K562 (cell line): ENCODE measurements around the gene SSU72. TPM values are rescaled to one million over a fixed set of nuclear protein-coding genes. Genes with fewer than 3 reads are reported as not detected.

ENCODE experiments used
- ATAC-seq: fragments of 200-7000 bp; cut with Tn5 transposase; 3 replicates; pipeline ENCODE4 v1.9.1; 2020; ENCODE audit warnings: moderate library complexity
- BruUV-seq: library from RNA; stranded (reverse); fragments of 400-500 nt; replicated peaks from 2 replicates; lab custom pipeline; 2021; lab: Mats Ljungman, UMichigan
- CTCF ChIA-PET: fragments of 300-600 bp; formaldehyde crosslinking; extraction: SDS; loops from one replicate; lab custom pipeline; 2021; ENCODE audit warnings: low intra/inter-chr PET ratio; lab: Yijun Ruan, JAX
- POLR2A ChIA-PET: fragments of 300-600, 350-650 bp; sonication (Branson Sonifier 250); formaldehyde crosslinking; extraction: SDS; loops from one replicate; lab custom pipeline; 2021; ENCODE audit warnings: antibody characterized with exemption, inconsistent platforms; lab: Yijun Ruan, JAX
- DNase-seq, 4 experiments: peaks; one replicate each; pipeline versions ENCODE4 v3.0.0 to v3.0.0-alpha.2; 2011 to 2018; ENCODE audit warnings: low spot score in 3 of 4, mixed read lengths in 3 of 4; ENCODE audit errors: extremely low read depth in 1 of 4
- FAIRE-seq: peaks from 2 replicates; lab custom pipeline; 2011; peaks lifted over from hg19 to GRCh38; lab: Jason Lieb, UNC
- H2AFZ ChIP-seq: 2 replicates; pipeline ENCODE4 v1.6.0; 2011; ENCODE audit warnings: low read depth, low read length, control low read depth, inconsistent platforms
- H3K27ac ChIP-seq: fragments of 200-600 bp; 3 replicates; pipeline ENCODE4 v1.8.0; 2011; ENCODE audit warnings: low read depth, mild to moderate bottlenecking, control low read depth, inconsistent platforms, low read length, moderate library complexity, mixed read lengths; ENCODE audit errors: extremely low read depth
- H3K27me3 ChIP-seq, 2 experiments: fragments of 300-600 bp in 1 of 2; 2 replicates in 1 of 2; 3 replicates in 1 of 2; pipeline versions ENCODE4 v1.6.0 to v1.8.0; 2011; ENCODE audit warnings: inconsistent platforms in 2 of 2, low read length in 2 of 2, mild to moderate bottlenecking in 1 of 2, mixed read lengths in 1 of 2, moderate library complexity in 1 of 2; ENCODE audit not compliant: control insufficient read depth in 2 of 2, insufficient read depth in 2 of 2
- H3K36me3 ChIP-seq: fragments of 300-600 bp; 3 replicates; pipeline ENCODE4 v1.8.0; 2011; ENCODE audit warnings: mild to moderate bottlenecking, low read length, inconsistent platforms; ENCODE audit not compliant: control insufficient read depth, insufficient read depth
- H3K4me1 ChIP-seq, 2 experiments: fragments of 200-600 bp in 1 of 2; replicated peaks in 1 of 2; 2 replicates in 1 of 2; 3 replicates in 1 of 2; pipeline versions ENCODE4 v1.5.1 to v1.8.0; 2011; ENCODE audit warnings: inconsistent platforms in 2 of 2, low read length in 2 of 2, mild to moderate bottlenecking in 1 of 2, mixed read lengths in 1 of 2, moderate library complexity in 1 of 2; ENCODE audit not compliant: control insufficient read depth in 2 of 2, insufficient read depth in 2 of 2
- H3K4me2 ChIP-seq: 2 replicates; pipeline ENCODE4 v1.6.1; 2011; ENCODE audit warnings: low read length, control low read depth, inconsistent platforms, mixed read lengths; ENCODE audit not compliant: insufficient read depth
- H3K4me3 ChIP-seq: fragments of 200-600 bp; sonication (generic), shearing (Covaris generic); 2 replicates; pipeline ENCODE4 v1.5.1; 2016; ENCODE audit warnings: control low read depth, inconsistent platforms
- H3K79me2 ChIP-seq: fragments of 200-600 bp; 3 replicates; pipeline ENCODE4 v1.8.0; 2011; ENCODE audit warnings: low read length, inconsistent platforms; ENCODE audit not compliant: control insufficient read depth, insufficient read depth
- H3K9ac ChIP-seq, 2 experiments: 2 replicates each; pipeline versions ENCODE4 v1.6.0 to v1.6.1; 2011; ENCODE audit warnings: low read depth in 2 of 2, low read length in 2 of 2, control low read depth in 1 of 2, inconsistent platforms in 1 of 2, mild to moderate bottlenecking in 1 of 2, mixed read lengths in 1 of 2; ENCODE audit not compliant: insufficient read depth in 1 of 2
- H3K9me1 ChIP-seq: one replicate; pipeline ENCODE4 v1.6.0; 2011; ENCODE audit warnings: inconsistent platforms, mild to moderate bottlenecking, low read length, moderate library complexity; ENCODE audit not compliant: control insufficient read depth, insufficient read depth
- H3K9me3 ChIP-seq: replicated peaks from 2 replicates; pipeline ENCODE4 v1.5.1; 2011; ENCODE audit warnings: low read depth, low read length, inconsistent platforms; ENCODE audit not compliant: control insufficient read depth, insufficient read depth
- H4K20me1 ChIP-seq: replicated peaks from 2 replicates; pipeline ENCODE4 v1.6.1; 2011; ENCODE audit warnings: low read length, inconsistent platforms, mixed read lengths; ENCODE audit not compliant: control insufficient read depth, insufficient read depth
- ATF1 ChIP-seq, 2 experiments: fragments of 450-650 bp in 1 of 2; IDR thresholded peaks; 2 replicates each; pipeline ENCODE4 v1.6.1; 2016; ENCODE audit warnings: missing compliant biosample characterization in 1 of 2, missing genetic modification characterization in 1 of 2
- BMI1 ChIP-seq: fragments of 150-350 bp; IDR thresholded peaks from 2 replicates; pipeline ENCODE4 v1.6.1; 2014; ENCODE audit warnings: low read length
- CHD4 ChIP-seq: fragments of 200-600 bp; sonication (generic); IDR thresholded peaks from 3 replicates; pipeline ENCODE4 v1.6.1; 2012; ENCODE audit warnings: low read depth, mild to moderate bottlenecking, mixed read lengths, low read length, inconsistent platforms; ENCODE audit not compliant: insufficient read depth, insufficient replicate concordance, poor library complexity, severe bottlenecking
- HDAC8 ChIP-seq: fragments of 450-650 bp; IDR thresholded peaks from 2 replicates; pipeline ENCODE4 v1.6.1; 2016; ENCODE audit warnings: mild to moderate bottlenecking, missing genetic modification characterization, moderate library complexity, missing compliant biosample characterization
- MCM7 ChIP-seq, 2 experiments: fragments of 450-650 bp; IDR thresholded peaks; 2 replicates each; pipeline ENCODE4 v1.6.1; 2016 to 2018
- MYBL2 ChIP-seq, 2 experiments: fragments of 450-650 bp in 1 of 2; sonication (generic) in 1 of 2; formaldehyde crosslinking in 1 of 2; IDR thresholded peaks; 2 replicates each; pipeline versions ENCODE4 v1.6.1 to v1.8.1; 2017 to 2022; ENCODE audit warnings: borderline replicate concordance in 1 of 2, inconsistent platforms in 1 of 2, low read depth in 1 of 2, mild to moderate bottlenecking in 1 of 2, missing genetic modification reagents in 1 of 2, moderate library complexity in 1 of 2
- RBFOX2 ChIP-seq: fragments of 200-400 bp; formaldehyde crosslinking; IDR thresholded peaks from 2 replicates; pipeline ENCODE4 v1.6.1; 2017; ENCODE audit warnings: low read depth, mild to moderate bottlenecking, low read length, moderate library complexity
- RUNX1 ChIP-seq: sonication (generic); IDR thresholded peaks from 2 replicates; pipeline ENCODE4 v1.6.1; 2016; ENCODE audit warnings: antibody characterized with exemption, low read depth
- YBX1 ChIP-seq: fragments of 450-650 bp; IDR thresholded peaks from 2 replicates; pipeline ENCODE4 v1.7.1; 2016; ENCODE audit warnings: mild to moderate bottlenecking
- ZNF121 ChIP-seq: sonication (generic); formaldehyde crosslinking; conservative IDR thresholded peaks from 2 replicates; pipeline ENCODE4 v1.8.0; 2022; ENCODE audit warnings: missing genetic modification reagents
- ZNF146 ChIP-seq: IDR thresholded peaks from one replicate; pipeline ENCODE4 v1.6.1; 2018; ENCODE audit warnings: missing compliant biosample characterization; ENCODE audit not compliant: unreplicated experiment
- ZNF699 ChIP-seq: fragments of 250-450 bp; sonication (Bioruptor Pico); IDR thresholded peaks from 2 replicates; pipeline ENCODE4 v1.8.0; 2021; ENCODE audit warnings: mild to moderate bottlenecking, moderate library complexity; ENCODE audit not compliant: insufficient replicate concordance
- WGBS: fragments of 100-300 bp; shearing (Covaris generic); methylation state at CpG from one replicate; pipeline ENCODE4 v1.1.6; 2016; ENCODE audit warnings: low coverage, mixed read lengths; ENCODE audit not compliant: insufficient coverage; ENCODE audit errors: missing lambda C conversion rate; 5-methylcytosine and 5-hydroxymethylcytosine counted together
- in situ Hi-C: fragments of 300-500 bp; cut with MboI; formaldehyde crosslinking; loops from 4 replicates; pipeline ENCODE4 v1.15.0; 2018; ENCODE audit warnings: inconsistent platforms, mixed read lengths
- intact Hi-C: fragments of 100-400 bp; cut with micrococcal nuclease; formaldehyde crosslinking; loops from 2 replicates; pipeline ENCODE4 v1.14.2; 2022
- polyA plus RNA-seq, 8 experiments: library from polyadenylated mRNA; depleted of rRNA in 4 of 8; stranded (reverse) in 5 of 8; unstranded in 3 of 8; fragments of >200 nt; fragmentation: Nextera tagmentation in 2 of 8; fragmentation: Illumina TruSeq in 1 of 8; extraction: Ambion mirVana in 2 of 8; extraction: Trizol in 1 of 8; gene quantifications; 2 replicates each; pipeline versions ENCODE4 v1.2.1 to v1.2.3, GENCODE V29; 2011 to 2014; ENCODE audit warnings: inconsistent platforms in 1 of 8, missing spikeins in 1 of 8
- total RNA-seq, 7 experiments: library from RNA; depleted of rRNA in 6 of 7; stranded (reverse); fragments of >200 nt in 6 of 7; fragmentation: Illumina TruSeq in 2 of 7; extraction: Trizol in 2 of 7; gene quantifications; 2 replicates each; pipeline versions ENCODE4 v1.2.1 to v1.2.3, GENCODE V29; 2011 to 2021; ENCODE audit warnings: low replicate concordance in 1 of 7
- TF ChIP-seq, protein P1 (sequence below): fragments of 450-650 bp; IDR thresholded peaks from 2 replicates; pipeline ENCODE4 v1.6.1; 2018; ENCODE audit not compliant: partially characterized antibody
- TF ChIP-seq, protein P2 (sequence below): fragments of 250-450 bp; sonication (Bioruptor Pico); IDR thresholded peaks from 2 replicates; pipeline ENCODE4 v1.4.0; 2020

SSU72 gene
- total and polyA plus RNA-seq, 9 of the 15 experiments (the other 6 are each of a cell fraction or from before 2014, with no cell fraction given), result 70.8 to 201 (median 94.6) TPM

DNA sequence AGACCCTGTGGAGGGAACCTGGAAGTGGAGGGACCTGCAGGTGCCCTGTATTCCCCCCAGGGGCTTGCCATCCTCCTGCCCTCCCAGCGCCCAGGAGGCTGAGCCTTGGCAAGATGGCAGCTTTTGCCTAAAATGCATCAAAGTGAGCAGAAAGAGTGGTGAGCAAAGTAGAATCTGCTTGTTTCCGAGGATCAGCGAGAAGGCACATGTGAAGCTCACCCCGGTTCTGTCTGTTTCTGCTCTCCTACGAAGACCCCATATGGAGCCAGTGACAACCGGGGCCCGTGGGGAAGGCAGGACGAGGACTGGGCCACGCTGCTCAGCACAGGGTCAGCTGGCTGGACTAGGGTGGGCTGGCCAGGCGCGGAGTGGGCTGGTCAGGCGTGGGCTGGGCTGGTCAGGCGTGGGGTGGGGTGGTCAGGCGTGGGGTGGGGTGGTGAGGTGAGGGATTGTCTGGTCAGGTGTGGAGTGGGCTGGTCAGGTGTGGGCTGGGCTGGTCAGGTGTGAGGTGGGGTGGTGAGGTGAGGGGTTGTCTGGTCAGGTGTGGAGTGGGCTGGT, 30.4 kb upstream of the SSU72 start (continued):
- TF ChIP-seq ATF1 (CRISPR knock-in tag; IDR thresholded peaks at IDR 0.05), result no peak
- no peak for TF ChIP-seq ATF1 (tag; IDR thresholded peaks at IDR 0.05)
- TF ChIP-seq MCM7 (IDR thresholded peaks at IDR 0.05), result no peak
- TF ChIP-seq MYBL2 (IDR thresholded peaks at IDR 0.05; ENCODE audit: low read depth), result no peak
- no peak for TF ChIP-seq MYBL2 (CRISPR knock-in tag; IDR thresholded peaks at IDR 0.05; ENCODE audit: borderline replicate concordance)
- TF ChIP-seq, all 486 proteins: peak for 0

DNA sequence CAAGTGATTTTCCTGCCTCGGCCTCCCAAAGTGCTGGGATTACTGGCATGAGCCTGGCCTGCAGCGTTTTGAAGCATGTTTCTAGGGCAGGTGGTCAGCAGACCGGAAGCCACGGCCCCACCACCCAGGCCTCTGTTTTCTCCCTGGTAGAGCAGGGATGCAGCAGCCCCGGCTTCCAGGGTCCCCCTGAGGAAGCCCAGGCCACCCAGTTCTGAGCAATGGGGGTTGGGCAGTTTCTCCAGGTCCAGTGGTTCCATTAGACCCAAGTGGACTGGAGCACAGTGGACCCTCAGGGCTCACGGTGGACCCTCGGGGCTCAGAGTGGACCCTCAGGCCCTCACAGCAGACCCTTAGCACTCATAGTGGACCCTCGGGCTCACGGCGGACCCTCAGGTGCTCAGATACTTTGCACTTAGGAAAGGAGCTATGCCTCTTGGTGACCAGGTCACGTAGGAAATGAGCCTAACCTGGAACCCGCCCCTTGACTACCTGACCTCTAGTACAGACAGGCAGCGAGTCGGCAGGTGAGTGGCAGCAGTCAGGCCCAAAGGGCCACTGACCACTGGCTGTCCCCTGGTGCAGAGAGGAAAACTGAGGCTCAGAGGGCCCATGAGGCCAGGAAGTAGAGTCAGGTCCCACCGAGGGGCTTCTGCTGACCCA, 29.8 kb upstream of the SSU72 start:
- intact Hi-C loops (no loop called here), in situ Hi-C loops (no loop called here)
- H3K9me3 ChIP-seq, result no peaks in the 10 kb centered on the region
- no peak for DNase-seq
- H3K36me3 ChIP-seq, result no peaks in the 10 kb centered on the region
- H3K27me3 ChIP-seq, result no peaks in the 10 kb centered on the region
- H3K9me1 ChIP-seq, result no peaks in the 10 kb centered on the region
- ChIA-PET POLR2A (interaction anchor here (0.6 to 5.9 kb wide), 2 partner anchors 10 to 14 kb away, joined by 4 to 61 read pairs; partner anchors contain the start of gene MIB2), CTCF (no interaction called here)
- no peak for FAIRE-seq
- no peak overlapping the region for H3K4me3 ChIP-seq
- ATAC-seq, result no peak
- no peak overlapping the region for H2AFZ ChIP-seq
- H3K4me2 ChIP-seq, result no peak overlapping the region
- H4K20me1 ChIP-seq, result no peaks in the 10 kb centered on the region; the same call in 1 of the 2 replicates
- TF ChIP-seq YBX1 (no peak), CHD4 (no peak), HDAC8 (tag) (no peak), RUNX1 (no peak), ZNF121 (CRISPR knock-in tag) (no peak), ZNF146 (no peak), RBFOX2 (no peak), BMI1 (no peak), ZNF699 (no peak)
- TF ChIP-seq, protein P1, sequence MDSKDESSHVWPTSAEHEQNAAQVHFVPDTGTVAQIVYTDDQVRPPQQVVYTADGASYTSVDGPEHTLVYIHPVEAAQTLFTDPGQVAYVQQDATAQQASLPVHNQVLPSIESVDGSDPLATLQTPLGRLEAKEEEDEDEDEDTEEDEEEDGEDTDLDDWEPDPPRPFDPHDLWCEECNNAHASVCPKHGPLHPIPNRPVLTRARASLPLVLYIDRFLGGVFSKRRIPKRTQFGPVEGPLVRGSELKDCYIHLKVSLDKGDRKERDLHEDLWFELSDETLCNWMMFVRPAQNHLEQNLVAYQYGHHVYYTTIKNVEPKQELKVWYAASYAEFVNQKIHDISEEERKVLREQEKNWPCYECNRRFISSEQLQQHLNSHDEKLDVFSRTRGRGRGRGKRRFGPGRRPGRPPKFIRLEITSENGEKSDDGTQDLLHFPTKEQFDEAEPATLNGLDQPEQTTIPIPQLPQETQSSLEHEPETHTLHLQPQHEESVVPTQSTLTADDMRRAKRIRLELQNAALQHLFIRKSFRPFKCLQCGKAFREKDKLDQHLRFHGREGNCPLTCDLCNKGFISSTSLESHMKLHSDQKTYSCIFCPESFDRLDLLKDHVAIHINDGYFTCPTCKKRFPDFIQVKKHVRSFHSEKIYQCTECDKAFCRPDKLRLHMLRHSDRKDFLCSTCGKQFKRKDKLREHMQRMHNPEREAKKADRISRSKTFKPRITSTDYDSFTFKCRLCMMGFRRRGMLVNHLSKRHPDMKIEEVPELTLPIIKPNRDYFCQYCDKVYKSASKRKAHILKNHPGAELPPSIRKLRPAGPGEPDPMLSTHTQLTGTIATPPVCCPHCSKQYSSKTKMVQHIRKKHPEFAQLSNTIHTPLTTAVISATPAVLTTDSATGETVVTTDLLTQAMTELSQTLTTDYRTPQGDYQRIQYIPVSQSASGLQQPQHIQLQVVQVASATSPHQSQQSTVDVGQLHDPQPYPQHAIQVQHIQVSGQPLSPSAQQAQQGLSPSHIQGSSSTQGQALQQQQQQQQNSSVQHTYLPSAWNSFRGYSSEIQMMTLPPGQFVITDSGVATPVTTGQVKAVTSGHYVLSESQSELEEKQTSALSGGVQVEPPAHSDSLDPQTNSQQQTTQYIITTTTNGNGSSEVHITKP, result no peak
- TF ChIP-seq, protein P2, sequence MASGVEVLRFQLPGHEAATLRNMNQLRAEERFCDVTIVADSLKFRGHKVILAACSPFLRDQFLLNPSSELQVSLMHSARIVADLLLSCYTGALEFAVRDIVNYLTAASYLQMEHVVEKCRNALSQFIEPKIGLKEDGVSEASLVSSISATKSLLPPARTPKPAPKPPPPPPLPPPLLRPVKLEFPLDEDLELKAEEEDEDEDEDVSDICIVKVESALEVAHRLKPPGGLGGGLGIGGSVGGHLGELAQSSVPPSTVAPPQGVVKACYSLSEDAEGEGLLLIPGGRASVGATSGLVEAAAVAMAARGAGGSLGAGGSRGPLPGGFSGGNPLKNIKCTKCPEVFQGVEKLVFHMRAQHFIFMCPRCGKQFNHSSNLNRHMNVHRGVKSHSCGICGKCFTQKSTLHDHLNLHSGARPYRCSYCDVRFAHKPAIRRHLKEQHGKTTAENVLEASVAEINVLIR, result no peak
- no peak overlapping the region for H3K27ac ChIP-seq
- no peaks in the 10 kb centered on the region; the same call in 2 of the 3 replicates for H3K79me2 ChIP-seq
- 33% methylated on average over 15 of the region's 15 CpGs for WGBS
- peaks cover 8 to 71% of the 10 kb centered on the region in 2 experiments; a peak in 4 of 5 replicates for H3K4me1 ChIP-seq
- peak overlapping the region in 1 of 2 experiments; percentile 31; a peak in 2 of 4 replicates for H3K9ac ChIP-seq
- no TSS peak for BruUV-seq
